PFSK-1 (cell line): ENCODE measurements around the gene EXOSC2.

Experiments
- POLR2AphosphoS5 ChIP-seq: IDR thresholded peaks from 2 replicates; pipeline ENCODE4 v1.6.1; 2012; ENCODE audit warnings: low read depth, mild to moderate bottlenecking, control low read depth, low read length, moderate library complexity
- REST ChIP-seq, 2 experiments: IDR thresholded peaks; 2 replicates each; pipeline versions ENCODE4 v1.6.1 to v1.8.0; 2011 to 2012; ENCODE audit warnings: low read depth in 2 of 2, low read length in 2 of 2, control low read depth in 1 of 2, inconsistent platforms in 1 of 2, mild to moderate bottlenecking in 1 of 2, moderate library complexity in 1 of 2; ENCODE audit not compliant: insufficient read depth in 1 of 2

GRCh38 chr9:130751631-130752355, 58.2 kb downstream of the EXOSC2 start:
- TF ChIP-seq POLR2AphosphoS5 (no peak), REST (IDR thresholded peaks at IDR 0.05; ENCODE audit: insufficient read depth in 1 of 2, low read depth in 2 of 2, low read length in 2 of 2) (no peak)
